GM18505 (cell line): ENCODE measurements around the gene MACF1.
A peak's percentile ranks its signal among the peaks of the same experiment; 100 is the strongest.

ENCODE experiments used
- ATAC-seq: cut with Tn5 transposase; IDR thresholded peaks from one replicate; pipeline ENCODE4 v1.9.1; 2021; ENCODE audit not compliant: unreplicated experiment
- POLR2A ChIP-seq: IDR thresholded peaks from 4 replicates; pipeline ENCODE4 v1.6.1; 2011; ENCODE audit warnings: borderline replicate concordance; ENCODE audit not compliant: insufficient read depth, insufficient read length; ENCODE audit errors: extremely low read depth

Gene MACF1

DNA sequence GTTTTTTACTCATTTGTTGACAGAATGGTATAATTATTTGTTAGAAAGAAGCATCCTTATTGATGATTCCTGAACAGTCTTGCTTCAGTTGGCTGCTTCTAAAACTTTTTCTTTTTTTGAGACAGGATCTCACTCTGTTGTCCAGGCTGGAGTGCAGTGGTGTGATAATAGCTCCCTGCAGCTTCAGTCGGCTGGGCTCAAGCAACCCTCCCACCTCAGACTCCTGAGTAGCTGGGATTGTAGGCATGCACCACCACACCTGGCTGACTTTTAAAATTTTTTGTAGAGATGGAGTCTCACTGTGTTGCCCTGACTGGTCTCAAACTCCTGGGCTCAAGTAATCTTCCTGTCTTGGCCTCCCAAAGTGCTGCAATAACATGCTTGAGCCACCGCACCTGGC is 38.8 kb downstream of the MACF1 start:
- ATAC-seq = no peak
- no peak for TF ChIP-seq POLR2A

DNA sequence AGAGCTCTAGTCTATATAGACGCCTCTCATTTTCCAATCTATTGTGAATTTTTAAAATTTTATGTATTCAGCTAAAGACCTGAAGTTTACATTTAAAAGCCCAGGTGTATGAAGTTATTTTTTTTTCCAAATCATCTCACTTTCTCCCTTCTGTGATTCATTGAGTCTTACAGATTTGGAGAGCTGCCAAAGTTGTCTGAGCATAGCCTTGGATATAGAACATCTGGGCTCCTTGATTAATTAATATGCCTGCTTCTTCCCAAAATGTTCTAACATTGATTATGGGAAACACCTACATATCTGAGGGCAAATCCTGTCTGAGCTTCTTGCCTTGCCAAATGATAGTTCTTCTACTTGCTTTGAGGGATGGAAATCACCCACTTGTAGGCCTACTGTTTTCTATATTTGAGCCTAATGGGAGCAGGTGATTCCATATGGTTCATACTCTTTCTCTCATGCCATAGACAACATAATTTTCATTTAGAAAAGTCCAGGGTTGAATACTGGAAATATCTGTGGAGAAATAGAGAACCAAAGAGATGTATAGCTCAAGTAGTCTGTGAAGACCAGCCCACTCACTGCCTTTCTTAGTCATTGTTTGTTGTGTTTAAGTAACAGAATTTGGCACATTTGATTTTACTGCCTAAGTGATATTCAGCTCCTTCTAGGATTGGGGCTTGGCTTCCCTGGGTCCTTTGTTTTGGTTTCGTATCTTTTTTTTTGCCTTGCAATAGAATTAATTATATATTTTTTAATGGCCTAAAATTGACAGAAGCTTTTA is 46.2 kb downstream of the MACF1 start:
- ATAC-seq = no peak
- no peak for TF ChIP-seq POLR2A

DNA sequence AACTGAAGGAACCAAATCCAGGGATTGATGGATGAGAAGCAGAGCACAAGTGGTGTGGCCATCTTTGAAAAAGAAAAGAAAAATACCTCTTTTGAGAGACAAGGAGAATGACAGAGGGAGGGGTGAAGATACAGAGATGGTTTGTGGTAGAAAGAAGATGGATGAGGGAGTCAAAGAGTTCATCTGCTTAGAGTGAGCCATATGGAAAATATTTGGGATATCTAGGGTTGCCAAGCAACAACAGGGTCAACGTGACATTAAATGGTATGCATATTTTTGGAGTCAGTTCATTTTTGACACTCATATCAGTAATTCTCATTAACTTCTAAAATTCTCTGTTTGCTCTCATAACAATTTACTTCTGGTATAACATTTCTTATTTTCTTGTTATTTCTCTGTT is 50.7 kb downstream of the MACF1 start:
- no peak for TF ChIP-seq POLR2A

GRCh38 chr1:39258146-39258924 is 53.8 kb downstream of the MACF1 start:
- no peak for ATAC-seq
- TF ChIP-seq POLR2A = no peak

More for the DNA sequence above, 50.7 kb downstream of the MACF1 start:
- ATAC-seq = no peak

GRCh38 chr1:39258925-39259244 is 54.4 kb downstream of the MACF1 start:
- TF ChIP-seq POLR2A = no peak
- ATAC-seq = no peak

GRCh38 chr1:39261712-39262221 is 57.3 kb downstream of the MACF1 start:
- TF ChIP-seq POLR2A = no peak
- no peak for ATAC-seq

GRCh38 chr1:39262802-39263201 is 58.3 kb downstream of the MACF1 start:
- no peak for TF ChIP-seq POLR2A

GRCh38 chr1:39266269-39266668 is 61.8 kb downstream of the MACF1 start:
- ATAC-seq = no peak

More at GRCh38 chr1:39262802-39263201, 58.3 kb downstream of the MACF1 start:
- no peak for ATAC-seq

GRCh38 chr1:39266792-39267191 is 62.3 kb downstream of the MACF1 start:
- no peak for ATAC-seq
- TF ChIP-seq POLR2A = no peak

More at GRCh38 chr1:39266269-39266668, 61.8 kb downstream of the MACF1 start:
- TF ChIP-seq POLR2A = no peak

DNA sequence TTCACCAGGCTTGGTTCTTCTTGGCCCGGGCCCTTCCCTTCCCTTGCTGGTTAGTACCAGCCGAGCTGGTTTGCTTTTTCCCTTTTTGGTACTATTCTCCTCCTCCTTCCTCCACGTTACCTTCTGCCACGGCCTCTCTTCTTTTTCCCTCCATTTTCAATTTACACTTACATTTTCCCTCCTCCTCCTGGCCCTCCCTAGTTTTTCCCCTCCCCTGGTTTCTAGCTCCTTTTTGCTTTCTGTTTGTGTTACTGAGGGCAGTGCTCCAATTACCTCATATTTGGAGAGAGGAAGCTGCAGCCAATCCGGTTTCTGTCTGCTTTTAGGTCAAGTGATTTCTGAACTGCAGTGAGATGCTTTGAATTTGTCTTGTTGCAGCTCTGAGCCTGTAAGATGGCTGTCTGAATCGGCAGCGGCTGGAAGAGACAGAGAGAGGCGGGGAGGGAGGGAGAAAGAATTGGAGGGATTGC is 63.7 kb downstream of the MACF1 start:
- ATAC-seq = no peak

GRCh38 chr1:39268906-39269305 is 64.4 kb downstream of the MACF1 start:
- ATAC-seq = no peak
- TF ChIP-seq POLR2A = no peak

More for the DNA sequence above, 63.7 kb downstream of the MACF1 start:
- peak; percentile 43 for TF ChIP-seq POLR2A

DNA sequence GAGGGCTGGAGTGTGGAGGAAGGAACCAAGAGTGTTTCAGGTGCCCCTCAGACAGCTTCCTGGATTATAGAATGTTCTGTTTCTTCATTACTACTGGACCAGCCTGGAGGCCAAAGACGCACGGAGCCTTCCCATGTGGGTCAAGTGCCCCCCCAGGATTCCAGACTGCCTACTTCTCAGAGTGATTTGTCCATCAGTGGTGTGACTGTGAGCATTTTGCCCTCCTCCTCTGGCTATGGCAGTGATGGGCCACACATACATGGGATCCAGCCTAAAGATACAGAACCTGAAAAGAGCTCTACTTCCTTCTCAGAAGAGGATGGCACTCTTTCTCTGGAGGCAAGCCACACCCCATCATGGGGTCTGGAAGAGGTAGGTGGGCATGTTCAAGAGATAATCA is 64.9 kb downstream of the MACF1 start:
- TF ChIP-seq POLR2A = no peak
- ATAC-seq = no peak

DNA sequence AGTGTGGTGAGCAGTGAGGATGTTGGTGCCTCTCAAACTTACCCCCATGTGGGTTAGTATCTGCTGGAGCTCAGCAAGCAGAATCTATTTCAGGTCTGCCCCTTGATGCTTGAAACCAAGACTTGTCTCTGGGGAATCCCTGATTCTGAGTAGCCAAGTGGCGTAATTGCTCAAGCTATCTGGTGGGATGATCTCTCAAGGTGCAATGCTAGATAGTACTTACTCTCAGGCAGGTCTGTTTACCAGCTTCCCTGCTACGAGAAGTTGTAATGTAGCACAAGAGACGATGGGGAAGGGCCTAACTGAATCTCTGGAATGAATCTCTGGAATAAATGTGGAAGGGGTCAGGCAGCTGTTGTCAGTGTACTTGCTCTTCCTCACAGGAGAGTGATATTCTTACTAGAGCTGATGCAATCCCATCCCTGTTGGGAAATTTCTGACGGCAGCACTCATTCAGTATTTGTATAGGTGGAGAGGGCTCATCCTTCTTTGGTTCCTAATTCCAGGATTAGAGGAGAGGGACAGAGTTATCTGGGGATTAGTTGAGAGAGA is 65.4 kb downstream of the MACF1 start:
- peak; percentile 54 for ATAC-seq
- TF ChIP-seq POLR2A = peak; percentile 17

DNA sequence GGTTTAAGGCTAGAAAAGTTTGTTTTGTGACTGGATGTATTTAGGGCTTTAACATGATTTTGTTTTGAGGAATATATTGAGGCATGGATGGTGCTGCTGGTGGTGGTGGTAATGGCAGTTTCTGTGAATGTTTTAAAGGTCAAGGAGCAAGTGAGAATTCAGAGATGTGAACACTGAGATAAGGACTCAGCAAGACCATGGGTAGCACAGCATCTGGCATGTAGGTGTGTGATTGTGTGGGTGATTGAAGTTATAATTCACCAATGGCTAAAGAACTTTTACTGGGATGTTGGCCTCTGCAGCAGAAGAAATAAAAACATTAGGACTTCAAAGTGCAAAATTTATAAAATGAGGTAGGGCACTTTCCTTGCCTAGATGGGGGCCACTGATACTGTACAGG is 65.9 kb downstream of the MACF1 start:
- no peak for ATAC-seq
- no peak for TF ChIP-seq POLR2A

GRCh38 chr1:39272027-39272797 is 67.7 kb downstream of the MACF1 start:
- peak; percentile 54 for ATAC-seq
- TF ChIP-seq POLR2A = no peak
